ENCODE results near the gene TLL2. TPM values are rescaled to one million over a fixed set of nuclear protein-coding genes. Genes with fewer than 3 reads are reported as not detected.

The TLL2 gene
- total and polyA plus RNA-seq, 2 experiments from 2014 or later, result 2.6 to 3.0 TPM

DNA sequence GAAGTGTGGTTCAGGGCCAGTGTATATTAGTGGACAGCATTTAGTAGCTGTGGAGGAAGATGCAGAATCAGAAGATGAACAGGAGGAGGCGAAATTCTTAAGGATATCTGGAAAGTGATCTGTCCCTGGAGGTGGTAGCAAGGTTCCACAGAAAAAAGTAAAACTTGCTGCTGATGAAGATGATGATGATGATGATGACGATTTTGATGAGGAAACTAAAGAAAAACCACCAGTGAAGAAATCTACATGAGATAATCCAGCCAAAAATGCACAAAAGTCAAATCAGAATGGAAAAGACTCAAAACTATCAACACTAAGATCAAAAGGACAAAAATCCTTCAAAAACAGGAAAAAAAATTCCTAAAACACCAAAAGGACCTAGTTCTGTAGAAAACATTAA lies 46.8 kb upstream of the TLL2 start:
- DNase-seq (ENCODE audit: low spot score) (no peak), ATAC-seq (no peak)
- no peaks in the 10 kb centered on the region; the same call in 1 of the 2 replicates for H3K4me1 ChIP-seq (ENCODE audit: insufficient read depth)
- no peak overlapping the region for H3K4me3 Mint-ChIP-seq
- peaks cover 4% of the 10 kb centered on the region; the same call in 1 of the 2 replicates for H3K36me3 ChIP-seq (ENCODE audit: insufficient read depth)
- H3K27ac Mint-ChIP-seq, result no peak overlapping the region
- H3K4me1 Mint-ChIP-seq, result no peaks in the 10 kb centered on the region; the same call in 2 of the 3 replicates
- no peak overlapping the region for H3K4me2 ChIP-seq
- TF ChIP-seq, protein P1, sequence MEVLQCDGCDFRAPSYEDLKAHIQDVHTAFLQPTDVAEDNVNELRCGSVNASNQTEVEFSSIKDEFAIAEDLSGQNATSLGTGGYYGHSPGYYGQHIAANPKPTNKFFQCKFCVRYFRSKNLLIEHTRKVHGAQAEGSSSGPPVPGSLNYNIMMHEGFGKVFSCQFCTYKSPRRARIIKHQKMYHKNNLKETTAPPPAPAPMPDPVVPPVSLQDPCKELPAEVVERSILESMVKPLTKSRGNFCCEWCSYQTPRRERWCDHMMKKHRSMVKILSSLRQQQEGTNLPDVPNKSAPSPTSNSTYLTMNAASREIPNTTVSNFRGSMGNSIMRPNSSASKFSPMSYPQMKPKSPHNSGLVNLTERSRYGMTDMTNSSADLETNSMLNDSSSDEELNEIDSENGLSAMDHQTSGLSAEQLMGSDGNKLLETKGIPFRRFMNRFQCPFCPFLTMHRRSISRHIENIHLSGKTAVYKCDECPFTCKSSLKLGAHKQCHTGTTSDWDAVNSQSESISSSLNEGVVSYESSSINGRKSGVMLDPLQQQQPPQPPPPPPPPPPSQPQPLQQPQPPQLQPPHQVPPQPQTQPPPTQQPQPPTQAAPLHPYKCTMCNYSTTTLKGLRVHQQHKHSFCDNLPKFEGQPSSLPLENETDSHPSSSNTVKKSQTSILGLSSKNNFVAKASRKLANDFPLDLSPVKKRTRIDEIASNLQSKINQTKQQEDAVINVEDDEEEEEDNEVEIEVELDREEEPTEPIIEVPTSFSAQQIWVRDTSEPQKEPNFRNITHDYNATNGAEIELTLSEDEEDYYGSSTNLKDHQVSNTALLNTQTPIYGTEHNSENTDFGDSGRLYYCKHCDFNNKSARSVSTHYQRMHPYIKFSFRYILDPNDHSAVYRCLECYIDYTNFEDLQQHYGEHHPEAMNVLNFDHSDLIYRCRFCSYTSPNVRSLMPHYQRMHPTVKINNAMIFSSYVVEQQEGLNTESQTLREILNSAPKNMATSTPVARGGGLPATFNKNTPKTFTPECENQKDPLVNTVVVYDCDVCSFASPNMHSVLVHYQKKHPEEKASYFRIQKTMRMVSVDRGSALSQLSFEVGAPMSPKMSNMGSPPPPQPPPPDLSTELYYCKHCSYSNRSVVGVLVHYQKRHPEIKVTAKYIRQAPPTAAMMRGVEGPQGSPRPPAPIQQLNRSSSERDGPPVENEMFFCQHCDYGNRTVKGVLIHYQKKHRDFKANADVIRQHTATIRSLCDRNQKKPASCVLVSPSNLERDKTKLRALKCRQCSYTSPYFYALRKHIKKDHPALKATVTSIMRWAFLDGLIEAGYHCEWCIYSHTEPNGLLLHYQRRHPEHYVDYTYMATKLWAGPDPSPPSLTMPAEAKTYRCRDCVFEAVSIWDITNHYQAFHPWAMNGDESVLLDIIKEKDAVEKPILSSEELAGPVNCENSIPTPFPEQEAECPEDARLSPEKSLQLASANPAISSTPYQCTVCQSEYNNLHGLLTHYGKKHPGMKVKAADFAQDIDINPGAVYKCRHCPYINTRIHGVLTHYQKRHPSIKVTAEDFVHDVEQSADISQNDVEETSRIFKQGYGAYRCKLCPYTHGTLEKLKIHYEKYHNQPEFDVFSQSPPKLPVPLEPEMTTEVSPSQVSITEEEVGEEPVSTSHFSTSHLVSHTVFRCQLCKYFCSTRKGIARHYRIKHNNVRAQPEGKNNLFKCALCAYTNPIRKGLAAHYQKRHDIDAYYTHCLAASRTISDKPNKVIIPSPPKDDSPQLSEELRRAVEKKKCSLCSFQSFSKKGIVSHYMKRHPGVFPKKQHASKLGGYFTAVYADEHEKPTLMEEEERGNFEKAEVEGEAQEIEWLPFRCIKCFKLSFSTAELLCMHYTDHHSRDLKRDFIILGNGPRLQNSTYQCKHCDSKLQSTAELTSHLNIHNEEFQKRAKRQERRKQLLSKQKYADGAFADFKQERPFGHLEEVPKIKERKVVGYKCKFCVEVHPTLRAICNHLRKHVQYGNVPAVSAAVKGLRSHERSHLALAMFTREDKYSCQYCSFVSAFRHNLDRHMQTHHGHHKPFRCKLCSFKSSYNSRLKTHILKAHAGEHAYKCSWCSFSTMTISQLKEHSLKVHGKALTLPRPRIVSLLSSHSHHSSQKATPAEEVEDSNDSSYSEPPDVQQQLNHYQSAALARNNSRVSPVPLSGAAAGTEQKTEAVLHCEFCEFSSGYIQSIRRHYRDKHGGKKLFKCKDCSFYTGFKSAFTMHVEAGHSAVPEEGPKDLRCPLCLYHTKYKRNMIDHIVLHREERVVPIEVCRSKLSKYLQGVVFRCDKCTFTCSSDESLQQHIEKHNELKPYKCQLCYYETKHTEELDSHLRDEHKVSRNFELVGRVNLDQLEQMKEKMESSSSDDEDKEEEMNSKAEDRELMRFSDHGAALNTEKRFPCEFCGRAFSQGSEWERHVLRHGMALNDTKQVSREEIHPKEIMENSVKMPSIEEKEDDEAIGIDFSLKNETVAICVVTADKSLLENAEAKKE (CRISPR knock-in tag; IDR thresholded peaks at IDR 0.05), result no peak
- TF ChIP-seq STAT1 (IDR thresholded peaks at IDR 0.05; ENCODE audit: unreplicated experiment), result no peak
- TF ChIP-seq, protein P2, sequence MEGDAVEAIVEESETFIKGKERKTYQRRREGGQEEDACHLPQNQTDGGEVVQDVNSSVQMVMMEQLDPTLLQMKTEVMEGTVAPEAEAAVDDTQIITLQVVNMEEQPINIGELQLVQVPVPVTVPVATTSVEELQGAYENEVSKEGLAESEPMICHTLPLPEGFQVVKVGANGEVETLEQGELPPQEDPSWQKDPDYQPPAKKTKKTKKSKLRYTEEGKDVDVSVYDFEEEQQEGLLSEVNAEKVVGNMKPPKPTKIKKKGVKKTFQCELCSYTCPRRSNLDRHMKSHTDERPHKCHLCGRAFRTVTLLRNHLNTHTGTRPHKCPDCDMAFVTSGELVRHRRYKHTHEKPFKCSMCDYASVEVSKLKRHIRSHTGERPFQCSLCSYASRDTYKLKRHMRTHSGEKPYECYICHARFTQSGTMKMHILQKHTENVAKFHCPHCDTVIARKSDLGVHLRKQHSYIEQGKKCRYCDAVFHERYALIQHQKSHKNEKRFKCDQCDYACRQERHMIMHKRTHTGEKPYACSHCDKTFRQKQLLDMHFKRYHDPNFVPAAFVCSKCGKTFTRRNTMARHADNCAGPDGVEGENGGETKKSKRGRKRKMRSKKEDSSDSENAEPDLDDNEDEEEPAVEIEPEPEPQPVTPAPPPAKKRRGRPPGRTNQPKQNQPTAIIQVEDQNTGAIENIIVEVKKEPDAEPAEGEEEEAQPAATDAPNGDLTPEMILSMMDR (conservative IDR thresholded peaks at IDR 0.05; ENCODE audit: low read depth in 2 of 2), result no peak
- TF ChIP-seq, protein P3, sequence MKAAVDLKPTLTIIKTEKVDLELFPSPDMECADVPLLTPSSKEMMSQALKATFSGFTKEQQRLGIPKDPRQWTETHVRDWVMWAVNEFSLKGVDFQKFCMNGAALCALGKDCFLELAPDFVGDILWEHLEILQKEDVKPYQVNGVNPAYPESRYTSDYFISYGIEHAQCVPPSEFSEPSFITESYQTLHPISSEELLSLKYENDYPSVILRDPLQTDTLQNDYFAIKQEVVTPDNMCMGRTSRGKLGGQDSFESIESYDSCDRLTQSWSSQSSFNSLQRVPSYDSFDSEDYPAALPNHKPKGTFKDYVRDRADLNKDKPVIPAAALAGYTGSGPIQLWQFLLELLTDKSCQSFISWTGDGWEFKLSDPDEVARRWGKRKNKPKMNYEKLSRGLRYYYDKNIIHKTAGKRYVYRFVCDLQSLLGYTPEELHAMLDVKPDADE (IDR thresholded peaks at IDR 0.05), result no peak
- no peak for TF ChIP-seq POLR2AphosphoS5 (IDR thresholded peaks at IDR 0.05; ENCODE audit: low read depth)
- TF ChIP-seq CREB1 (CRISPR knock-in tag; IDR thresholded peaks at IDR 0.05; ENCODE audit: low read depth), result no peak
- no peak for TF ChIP-seq ZNF331 (CRISPR knock-in tag; IDR thresholded peaks at IDR 0.05; ENCODE audit: low read depth)
- TF ChIP-seq JUNB (IDR thresholded peaks at IDR 0.05; ENCODE audit: unreplicated experiment), result no peak
- TF ChIP-seq EZH2phosphoT487 (IDR thresholded peaks at IDR 0.05; ENCODE audit: unreplicated experiment), result no peak
- TF ChIP-seq ZNF114 (CRISPR knock-in tag; IDR thresholded peaks at IDR 0.05), result no peak
- TF ChIP-seq NANOG (IDR thresholded peaks at IDR 0.05; ENCODE audit: borderline replicate concordance), result no peak
- TF ChIP-seq, protein P4, sequence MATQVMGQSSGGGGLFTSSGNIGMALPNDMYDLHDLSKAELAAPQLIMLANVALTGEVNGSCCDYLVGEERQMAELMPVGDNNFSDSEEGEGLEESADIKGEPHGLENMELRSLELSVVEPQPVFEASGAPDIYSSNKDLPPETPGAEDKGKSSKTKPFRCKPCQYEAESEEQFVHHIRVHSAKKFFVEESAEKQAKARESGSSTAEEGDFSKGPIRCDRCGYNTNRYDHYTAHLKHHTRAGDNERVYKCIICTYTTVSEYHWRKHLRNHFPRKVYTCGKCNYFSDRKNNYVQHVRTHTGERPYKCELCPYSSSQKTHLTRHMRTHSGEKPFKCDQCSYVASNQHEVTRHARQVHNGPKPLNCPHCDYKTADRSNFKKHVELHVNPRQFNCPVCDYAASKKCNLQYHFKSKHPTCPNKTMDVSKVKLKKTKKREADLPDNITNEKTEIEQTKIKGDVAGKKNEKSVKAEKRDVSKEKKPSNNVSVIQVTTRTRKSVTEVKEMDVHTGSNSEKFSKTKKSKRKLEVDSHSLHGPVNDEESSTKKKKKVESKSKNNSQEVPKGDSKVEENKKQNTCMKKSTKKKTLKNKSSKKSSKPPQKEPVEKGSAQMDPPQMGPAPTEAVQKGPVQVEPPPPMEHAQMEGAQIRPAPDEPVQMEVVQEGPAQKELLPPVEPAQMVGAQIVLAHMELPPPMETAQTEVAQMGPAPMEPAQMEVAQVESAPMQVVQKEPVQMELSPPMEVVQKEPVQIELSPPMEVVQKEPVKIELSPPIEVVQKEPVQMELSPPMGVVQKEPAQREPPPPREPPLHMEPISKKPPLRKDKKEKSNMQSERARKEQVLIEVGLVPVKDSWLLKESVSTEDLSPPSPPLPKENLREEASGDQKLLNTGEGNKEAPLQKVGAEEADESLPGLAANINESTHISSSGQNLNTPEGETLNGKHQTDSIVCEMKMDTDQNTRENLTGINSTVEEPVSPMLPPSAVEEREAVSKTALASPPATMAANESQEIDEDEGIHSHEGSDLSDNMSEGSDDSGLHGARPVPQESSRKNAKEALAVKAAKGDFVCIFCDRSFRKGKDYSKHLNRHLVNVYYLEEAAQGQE (IDR thresholded peaks at IDR 0.05; ENCODE audit: unreplicated experiment), result no peak
- TF ChIP-seq EZH2 (IDR thresholded peaks at IDR 0.05; ENCODE audit: low read depth, unreplicated experiment), result no peak
- H3K27me3 ChIP-seq (ENCODE audit: insufficient read depth), result no peaks in the 10 kb centered on the region
- no peak overlapping the region for H2AFZ ChIP-seq
- no peaks in the 10 kb centered on the region for H3K9me2 ChIP-seq (ENCODE audit: insufficient read depth)
- H3K27me3 Mint-ChIP-seq (ENCODE audit: insufficient read depth, low read depth, poor library complexity), result peaks cover 2% of the 10 kb centered on the region
- H3K4me3 ChIP-seq, result no peak overlapping the region
- H3K27ac ChIP-seq (ENCODE audit: low read depth), result no peak overlapping the region
- peaks cover 10% of the 10 kb centered on the region for H4K20me1 ChIP-seq (replicated peaks; ENCODE audit: insufficient read depth)
- H3F3A ChIP-seq (replicated peaks; ENCODE audit: low read depth), result no peaks in the 10 kb centered on the region
- H3K9me3 Mint-ChIP-seq, result no peaks in the 10 kb centered on the region
- peaks cover 23% of the 10 kb centered on the region for H3K79me2 ChIP-seq (replicated peaks; ENCODE audit: insufficient read depth)
- peaks cover 31% of the 10 kb centered on the region for H3K36me3 Mint-ChIP-seq (ENCODE audit: low read depth)
